ENCODE measurements around the gene TMEM43.
"Not testable (repeated sequence)": the region's sequence is repeated elsewhere in the genome, so short reads cannot be mapped to it uniquely, and the experiment has no call there.

The TMEM43 gene

DNA sequence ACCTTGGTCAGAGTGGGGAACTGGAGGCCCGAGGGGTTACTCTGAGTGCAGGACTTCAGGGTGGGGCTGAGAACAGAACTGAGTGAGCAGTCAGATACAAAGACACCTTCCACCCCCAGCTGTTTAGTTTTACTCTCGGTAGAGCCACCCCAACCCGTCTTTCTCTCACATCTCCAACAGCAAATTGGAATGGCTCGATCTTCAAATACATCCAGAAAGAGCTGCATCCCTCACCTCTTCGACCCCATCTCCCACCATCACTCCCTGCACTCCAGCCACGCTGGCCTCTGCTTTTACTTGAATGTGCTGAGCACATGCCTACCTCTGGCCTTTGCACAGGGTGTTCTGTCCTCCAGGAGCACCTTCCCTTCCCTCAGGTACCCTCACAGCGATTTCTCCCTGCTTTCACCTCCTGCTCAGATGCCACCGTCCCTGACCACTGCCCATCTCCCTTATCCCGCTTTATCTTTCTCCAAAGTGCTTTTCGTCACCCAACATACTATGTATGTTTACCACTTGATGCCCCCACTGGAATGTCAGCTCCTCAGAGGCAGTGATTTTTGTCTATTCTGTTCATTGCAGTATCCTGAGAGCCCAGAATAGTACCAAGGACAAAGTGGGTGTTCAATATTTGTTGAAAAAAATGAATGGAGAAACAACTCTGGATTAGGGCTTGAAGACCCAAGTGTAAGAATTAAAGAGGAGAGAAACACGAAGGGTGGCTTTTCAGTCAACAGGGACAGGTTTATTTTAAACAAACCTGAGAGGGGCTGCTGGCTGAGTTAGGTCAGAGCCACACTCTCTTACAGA, 4.5 kb upstream of the TMEM43 start:
- TF ChIP-seq, protein P1, sequence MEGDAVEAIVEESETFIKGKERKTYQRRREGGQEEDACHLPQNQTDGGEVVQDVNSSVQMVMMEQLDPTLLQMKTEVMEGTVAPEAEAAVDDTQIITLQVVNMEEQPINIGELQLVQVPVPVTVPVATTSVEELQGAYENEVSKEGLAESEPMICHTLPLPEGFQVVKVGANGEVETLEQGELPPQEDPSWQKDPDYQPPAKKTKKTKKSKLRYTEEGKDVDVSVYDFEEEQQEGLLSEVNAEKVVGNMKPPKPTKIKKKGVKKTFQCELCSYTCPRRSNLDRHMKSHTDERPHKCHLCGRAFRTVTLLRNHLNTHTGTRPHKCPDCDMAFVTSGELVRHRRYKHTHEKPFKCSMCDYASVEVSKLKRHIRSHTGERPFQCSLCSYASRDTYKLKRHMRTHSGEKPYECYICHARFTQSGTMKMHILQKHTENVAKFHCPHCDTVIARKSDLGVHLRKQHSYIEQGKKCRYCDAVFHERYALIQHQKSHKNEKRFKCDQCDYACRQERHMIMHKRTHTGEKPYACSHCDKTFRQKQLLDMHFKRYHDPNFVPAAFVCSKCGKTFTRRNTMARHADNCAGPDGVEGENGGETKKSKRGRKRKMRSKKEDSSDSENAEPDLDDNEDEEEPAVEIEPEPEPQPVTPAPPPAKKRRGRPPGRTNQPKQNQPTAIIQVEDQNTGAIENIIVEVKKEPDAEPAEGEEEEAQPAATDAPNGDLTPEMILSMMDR (conservative IDR thresholded peaks at IDR 0.05): no peak
- no peak for TF ChIP-seq ZFX (IDR thresholded peaks at IDR 0.05)
- peak overlapping the region; percentile 91 for H3K27ac ChIP-seq

DNA sequence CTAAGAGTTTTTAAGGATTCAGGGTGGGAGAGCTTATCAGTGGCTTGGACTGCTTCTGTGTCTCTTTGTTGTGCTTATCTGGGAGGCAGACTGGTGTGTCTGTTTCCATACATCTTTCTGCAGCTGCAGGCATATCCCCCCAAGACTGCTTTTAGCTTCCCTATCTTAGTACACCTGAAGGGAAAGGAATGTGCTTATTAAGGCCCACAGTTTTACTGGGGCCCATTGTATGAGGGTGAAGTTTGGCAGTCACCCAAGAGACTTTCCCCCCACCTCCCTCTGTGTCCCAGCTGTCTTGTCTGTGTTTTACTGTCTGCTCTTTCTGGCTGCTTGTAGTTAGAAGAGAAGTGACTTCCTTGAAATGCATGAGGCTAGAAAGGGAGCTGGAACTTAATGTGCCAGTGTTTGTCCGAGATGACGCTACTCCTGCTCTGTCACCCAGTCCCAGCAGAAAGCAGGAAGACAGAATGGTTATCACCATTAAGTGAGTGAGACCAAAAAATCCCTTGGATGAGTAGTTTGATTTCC, 3.9 kb upstream of the TMEM43 start:
- not testable (repeated sequence) for H3K27ac ChIP-seq

DNA sequence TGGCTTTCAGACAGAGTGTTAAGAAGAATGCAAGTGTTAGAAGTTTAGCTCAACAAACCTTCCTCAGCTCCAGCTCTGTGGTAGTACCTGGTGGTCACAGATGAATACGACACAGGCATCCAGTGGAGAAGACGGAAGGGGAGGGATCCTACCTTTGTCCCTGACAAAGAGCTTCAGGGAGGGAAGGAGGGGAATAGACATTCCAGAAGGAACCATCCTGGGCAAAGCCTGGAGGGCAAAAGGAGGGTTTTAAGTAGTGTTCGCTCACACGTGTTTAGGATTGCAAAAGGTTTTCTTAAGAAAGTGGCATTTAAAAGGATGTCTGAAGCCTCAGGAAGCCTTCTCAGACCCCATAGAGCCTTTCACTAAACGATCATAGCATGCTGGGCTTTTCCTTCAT, 3.0 kb upstream of the TMEM43 start:
- H3K27ac ChIP-seq: no peak overlapping the region
- TF ChIP-seq, protein P1 (conservative IDR thresholded peaks at IDR 0.05): no peak
- TF ChIP-seq ZFX (IDR thresholded peaks at IDR 0.05): no peak

- TF ChIP-seq, protein P1 (conservative IDR thresholded peaks at IDR 0.05): no peak
- no peak for TF ChIP-seq ZFX (IDR thresholded peaks at IDR 0.05)
- peak overlapping the region; percentile 33 for H3K27ac ChIP-seq
These were observed 2.6 kb upstream of the TMEM43 start for GRCh38 chr3:14122301-14122700.

GRCh38 chr3:14123308-14124222, 1.3 kb upstream of the TMEM43 start:
- H3K27ac ChIP-seq: peak overlapping the region; percentile 98

GRCh38 chr3:14124223-14124614, 633 bp upstream of the TMEM43 start:
- peak overlapping the region; percentile 98 for H3K27ac ChIP-seq
- TF ChIP-seq, protein P1 (conservative IDR thresholded peaks at IDR 0.05): no peak
- peak; percentile 90; the same call in 1 of the 2 replicates for TF ChIP-seq ZFX (IDR thresholded peaks at IDR 0.05)

More at GRCh38 chr3:14123308-14124222, 1.3 kb upstream of the TMEM43 start:
- TF ChIP-seq, protein P1 (conservative IDR thresholded peaks at IDR 0.05): no peak
- TF ChIP-seq ZFX (IDR thresholded peaks at IDR 0.05): no peak

DNA sequence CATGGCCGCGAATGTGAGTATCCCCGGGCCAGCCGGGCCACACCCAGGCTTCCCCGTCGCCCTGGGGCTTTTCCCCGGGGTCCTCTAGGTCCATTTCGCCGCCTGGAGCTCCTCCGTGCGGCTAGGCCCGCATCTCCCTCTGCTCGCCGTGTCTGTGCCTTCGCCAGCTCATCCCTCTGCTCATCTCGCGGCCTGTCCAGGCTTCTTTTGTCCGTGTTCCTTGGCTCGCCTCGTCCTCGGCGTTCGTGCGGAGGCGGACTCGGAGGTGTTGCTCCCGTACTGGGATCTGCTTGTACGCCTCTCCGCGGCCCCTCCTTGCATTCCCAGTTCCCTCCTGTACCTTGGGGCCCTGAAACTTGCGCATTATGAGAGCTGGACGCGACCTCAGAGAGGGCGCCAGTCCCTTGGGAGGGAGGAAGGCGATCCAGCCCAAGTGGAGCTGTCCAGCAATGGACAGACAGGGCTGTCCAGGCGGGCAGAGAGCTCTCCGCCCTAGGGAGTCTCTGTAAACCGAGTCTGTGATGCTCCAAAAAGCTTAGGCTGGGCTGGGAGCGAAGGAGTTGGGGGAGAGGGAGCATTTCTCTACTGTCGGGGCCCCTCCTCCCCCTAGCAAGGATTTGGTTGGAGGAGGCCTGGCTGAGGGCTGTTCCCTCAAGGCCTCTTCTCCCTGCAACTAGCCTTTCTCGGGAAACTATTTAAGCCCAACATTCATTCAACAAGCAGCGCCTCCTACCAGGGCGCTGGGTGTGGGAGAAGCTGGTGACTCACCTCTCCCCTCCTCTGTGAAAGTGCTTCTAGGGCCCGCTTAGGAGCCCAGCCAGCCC, 553 bp downstream of the TMEM43 start:
- TF ChIP-seq, protein P1 (conservative IDR thresholded peaks at IDR 0.05): no peak
- no peak for TF ChIP-seq ZFX (IDR thresholded peaks at IDR 0.05)
- H3K27ac ChIP-seq: peak overlapping the region; percentile 98
